Measurements from ENCODE around the gene DOCK3.

Gene DOCK3

GRCh38 chr3:51354731-51355615 is 680.2 kb downstream of the DOCK3 start:
- no peak for TF ChIP-seq CTCF (conservative IDR thresholded peaks at IDR 0.05; ENCODE audit: low read depth, low read length)
- DNase-seq (ENCODE audit: low read depth) = no peak
- H3K4me3 ChIP-seq (ENCODE audit: low read depth, low read length) = no peak overlapping the region

- DNase-seq (ENCODE audit: low read depth) = no peak
- no peak for TF ChIP-seq CTCF (conservative IDR thresholded peaks at IDR 0.05; ENCODE audit: low read depth, low read length)
- H3K4me3 ChIP-seq (ENCODE audit: low read depth, low read length) = no peak overlapping the region
These were observed 681.3 kb downstream of the DOCK3 start for GRCh38 chr3:51355891-51356578.

GRCh38 chr3:51357856-51358255 is 683.1 kb downstream of the DOCK3 start:
- DNase-seq (ENCODE audit: low read depth) = no peak
- no peak for TF ChIP-seq CTCF (conservative IDR thresholded peaks at IDR 0.05; ENCODE audit: low read depth, low read length)
- H3K4me3 ChIP-seq (ENCODE audit: low read depth, low read length) = no peak overlapping the region

- no peak overlapping the region for H3K4me3 ChIP-seq (ENCODE audit: low read depth, low read length)
- DNase-seq (ENCODE audit: low read depth) = no peak
- TF ChIP-seq CTCF (conservative IDR thresholded peaks at IDR 0.05; ENCODE audit: low read depth, low read length) = no peak
These were observed 684.3 kb downstream of the DOCK3 start for GRCh38 chr3:51358981-51359380.

GRCh38 chr3:51360806-51361205 is 686.1 kb downstream of the DOCK3 start:
- no peak overlapping the region for H3K4me3 ChIP-seq (ENCODE audit: low read depth, low read length)
- no peak for TF ChIP-seq CTCF (conservative IDR thresholded peaks at IDR 0.05; ENCODE audit: low read depth, low read length)
- DNase-seq (ENCODE audit: low read depth) = no peak

GRCh38 chr3:51361746-51362145 is 687.0 kb downstream of the DOCK3 start:
- no peak for DNase-seq (ENCODE audit: low read depth)
- H3K4me3 ChIP-seq (ENCODE audit: low read depth, low read length) = no peak overlapping the region
- TF ChIP-seq CTCF (conservative IDR thresholded peaks at IDR 0.05; ENCODE audit: low read depth, low read length) = no peak

Data from choroid plexus epithelial cell (primary cell).